DMS53 treated with DMSO at 0.1 percent for 48 hours (cell line): ENCODE data around the gene NSG1.

Source experiments
- DNase-seq: peaks from one replicate; lab custom pipeline; 2025; ENCODE audit not compliant: unreplicated experiment; lab: John Stamatoyannopoulos, UW

NSG1 gene

DNA sequence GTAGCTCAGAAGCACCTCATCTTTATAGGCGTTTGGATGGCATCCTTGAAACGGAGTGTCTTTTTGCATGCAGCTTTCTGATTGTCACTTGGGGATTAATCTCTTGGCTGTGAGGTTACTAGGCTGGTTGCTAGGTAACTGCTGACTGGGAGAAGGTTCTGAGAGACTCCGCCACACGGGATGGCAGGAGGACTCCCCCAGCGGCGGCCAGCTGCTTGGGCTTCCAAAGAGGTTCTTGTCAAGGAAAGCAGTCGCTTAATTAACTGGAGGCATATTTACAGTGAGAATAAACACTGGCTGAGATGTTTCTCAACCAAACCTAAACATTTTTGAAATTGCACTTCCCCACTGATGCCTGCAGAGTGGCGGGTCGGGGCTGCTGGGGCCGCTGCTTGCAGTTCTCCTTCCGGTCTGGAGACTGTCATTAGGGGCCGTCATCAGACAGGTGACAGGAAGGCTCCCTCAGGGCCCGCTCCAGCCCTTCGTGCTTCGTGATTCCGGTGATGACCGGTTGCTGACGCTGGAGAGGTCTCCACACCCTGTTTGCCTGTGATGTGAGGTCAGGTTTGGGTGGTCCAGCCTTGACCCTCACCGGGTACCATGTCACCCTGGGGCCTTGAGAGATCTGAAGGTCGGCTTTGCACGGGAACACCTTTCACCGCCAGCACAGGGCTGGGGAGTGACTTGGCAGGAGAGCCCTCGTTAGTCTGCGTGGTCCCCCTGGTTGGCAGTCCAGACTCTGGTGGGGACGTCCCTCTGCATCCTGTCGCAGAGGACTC, 9.1 kb downstream of the NSG1 start:
- peak; percentile 72 for DNase-seq

DNA sequence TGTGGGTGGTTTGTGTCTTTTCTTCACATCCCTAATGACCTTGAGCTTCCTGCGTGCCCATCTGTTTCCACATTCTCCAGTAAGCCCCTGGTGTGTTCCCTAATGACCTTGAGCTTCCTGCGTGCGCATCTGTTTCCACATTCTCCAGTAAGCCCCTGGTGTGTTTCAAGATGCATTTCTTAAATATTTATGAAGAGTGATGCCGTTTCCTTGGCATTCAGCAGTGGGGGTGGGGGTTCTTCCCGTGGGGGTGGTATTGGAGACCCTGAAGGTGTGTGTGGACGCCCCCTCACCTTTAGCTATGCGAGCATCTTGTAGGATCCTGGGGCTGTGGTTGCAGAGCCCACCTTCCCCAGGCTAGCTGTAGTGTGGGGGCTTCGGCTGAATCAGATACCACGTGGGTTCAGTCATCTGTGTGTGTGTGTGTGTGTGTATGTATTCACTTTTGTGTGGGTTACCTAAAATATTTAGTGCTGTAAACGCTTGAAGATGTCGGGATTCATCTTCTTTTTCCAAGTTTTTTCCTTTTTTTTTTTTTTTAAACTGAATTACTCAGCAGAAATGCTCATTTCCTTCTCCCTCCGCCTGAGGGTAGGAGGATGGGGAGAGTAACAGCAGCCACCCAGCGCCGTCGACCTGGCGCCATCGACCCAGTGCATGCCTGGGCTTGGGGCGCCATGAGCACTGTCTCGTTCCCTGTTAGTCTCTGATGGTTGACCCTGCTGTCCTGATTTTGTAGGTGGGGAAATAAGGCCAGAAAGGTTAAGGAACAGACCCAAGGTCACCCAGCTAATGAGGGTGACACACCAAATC, 9.9 kb downstream of the NSG1 start:
- no peak for DNase-seq

DNA sequence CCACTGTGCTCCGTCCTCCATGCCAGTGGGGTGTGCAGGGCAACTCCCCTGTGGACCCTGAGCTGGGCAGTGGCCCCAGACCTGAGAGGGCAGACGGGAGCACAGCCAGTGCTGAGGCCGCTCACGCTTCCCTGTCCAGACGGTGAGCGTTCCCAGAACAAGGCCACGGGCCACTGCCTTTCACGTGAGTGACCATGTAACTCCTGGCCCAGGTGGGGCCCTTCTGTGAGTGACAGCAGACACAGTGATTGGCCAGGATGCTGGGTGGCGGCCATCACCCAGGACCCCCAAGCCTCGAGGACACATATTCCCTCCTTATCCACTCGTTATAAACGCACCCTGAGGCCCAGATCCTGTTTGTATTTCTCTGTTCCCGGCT, 10.5 kb downstream of the NSG1 start:
- no peak for DNase-seq

DNA sequence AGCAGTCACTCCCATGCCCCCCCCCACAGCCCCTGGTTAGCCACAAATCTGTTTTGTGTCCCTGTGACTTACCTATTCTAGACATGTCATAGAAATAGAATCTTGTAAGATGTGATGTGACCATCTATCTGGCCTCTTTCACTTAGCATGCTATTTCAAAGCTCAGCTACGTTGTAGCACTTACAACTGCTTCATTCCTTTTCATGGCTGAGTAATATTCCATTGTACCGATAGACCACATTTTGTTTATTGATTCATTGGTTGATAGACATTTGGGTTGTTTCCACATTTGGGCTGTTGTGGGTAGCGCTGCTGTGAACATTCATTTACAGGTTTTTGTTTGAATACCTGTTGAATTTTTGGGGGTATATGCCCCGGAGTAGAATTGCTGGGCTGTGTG, 11.5 kb downstream of the NSG1 start:
- no peak for DNase-seq

DNA sequence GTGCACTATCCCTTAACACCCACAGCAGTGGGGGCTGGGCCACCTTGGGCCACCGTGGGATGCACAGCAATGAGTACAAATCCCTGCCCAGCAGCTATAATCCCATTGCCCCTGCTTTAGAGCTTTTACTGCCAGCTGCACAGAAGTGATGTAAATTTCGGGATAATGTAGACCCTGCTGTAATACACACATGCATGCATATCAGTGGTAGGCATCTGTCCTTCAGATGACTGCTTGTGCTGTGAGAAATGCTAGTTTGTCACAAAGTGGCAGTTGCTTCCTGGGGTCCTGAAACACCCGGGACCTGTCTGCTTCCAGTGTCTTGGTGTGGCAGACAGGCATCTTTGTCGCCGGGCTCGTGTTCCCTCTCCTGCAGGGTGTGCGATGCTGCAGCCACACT, 14.1 kb downstream of the NSG1 start:
- DNase-seq = no peak

DNA sequence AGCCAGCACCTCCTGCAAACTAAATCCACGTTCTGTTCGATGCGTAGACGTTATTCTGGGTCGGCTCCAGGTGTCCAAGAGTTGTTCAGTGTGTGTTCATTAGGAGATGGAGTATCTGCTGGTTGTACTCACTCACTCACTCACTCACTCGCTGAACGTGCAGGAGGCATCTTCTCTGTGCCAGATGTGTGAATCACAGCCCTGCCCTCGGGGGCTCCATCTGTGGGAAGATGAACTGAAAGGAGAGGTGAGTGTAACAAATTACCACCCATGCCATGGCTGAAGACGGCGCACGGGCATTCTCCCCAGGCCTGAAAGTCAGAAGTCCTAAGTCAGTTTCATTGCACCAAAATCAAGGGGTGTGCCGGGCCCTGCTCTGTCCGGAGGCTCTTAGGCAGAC, 16.1 kb downstream of the NSG1 start:
- DNase-seq = no peak

DNA sequence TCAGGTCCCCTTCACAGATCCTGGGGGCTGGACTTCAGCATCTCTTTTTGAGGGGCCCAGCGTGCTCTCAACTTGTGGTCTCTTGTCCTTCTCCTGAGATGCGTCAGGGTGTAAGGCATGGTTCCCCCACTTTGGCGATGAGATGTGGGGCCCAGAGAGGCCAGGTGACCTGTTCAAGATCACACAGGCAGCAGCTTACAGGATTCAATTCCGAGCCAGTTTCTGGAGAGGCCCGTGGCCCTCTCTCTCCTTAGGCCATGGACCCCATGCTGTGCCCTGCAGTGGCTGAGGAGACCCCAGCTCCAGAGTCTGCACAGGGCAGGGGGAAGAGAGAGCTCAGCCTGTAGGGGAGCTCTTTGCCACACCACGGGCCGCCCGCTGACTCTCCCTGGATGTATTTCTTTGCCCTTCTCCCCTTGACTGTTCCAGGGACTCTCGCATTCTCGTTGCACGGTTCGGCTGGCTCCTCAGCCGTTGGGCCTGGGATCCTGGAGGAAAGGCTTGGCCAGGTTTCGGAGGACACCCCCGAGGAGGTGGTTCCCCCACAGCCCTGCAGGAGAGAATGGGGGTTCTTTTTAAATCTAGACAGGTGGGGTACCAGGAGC, 18.6 kb downstream of the NSG1 start:
- DNase-seq = no peak

DNA sequence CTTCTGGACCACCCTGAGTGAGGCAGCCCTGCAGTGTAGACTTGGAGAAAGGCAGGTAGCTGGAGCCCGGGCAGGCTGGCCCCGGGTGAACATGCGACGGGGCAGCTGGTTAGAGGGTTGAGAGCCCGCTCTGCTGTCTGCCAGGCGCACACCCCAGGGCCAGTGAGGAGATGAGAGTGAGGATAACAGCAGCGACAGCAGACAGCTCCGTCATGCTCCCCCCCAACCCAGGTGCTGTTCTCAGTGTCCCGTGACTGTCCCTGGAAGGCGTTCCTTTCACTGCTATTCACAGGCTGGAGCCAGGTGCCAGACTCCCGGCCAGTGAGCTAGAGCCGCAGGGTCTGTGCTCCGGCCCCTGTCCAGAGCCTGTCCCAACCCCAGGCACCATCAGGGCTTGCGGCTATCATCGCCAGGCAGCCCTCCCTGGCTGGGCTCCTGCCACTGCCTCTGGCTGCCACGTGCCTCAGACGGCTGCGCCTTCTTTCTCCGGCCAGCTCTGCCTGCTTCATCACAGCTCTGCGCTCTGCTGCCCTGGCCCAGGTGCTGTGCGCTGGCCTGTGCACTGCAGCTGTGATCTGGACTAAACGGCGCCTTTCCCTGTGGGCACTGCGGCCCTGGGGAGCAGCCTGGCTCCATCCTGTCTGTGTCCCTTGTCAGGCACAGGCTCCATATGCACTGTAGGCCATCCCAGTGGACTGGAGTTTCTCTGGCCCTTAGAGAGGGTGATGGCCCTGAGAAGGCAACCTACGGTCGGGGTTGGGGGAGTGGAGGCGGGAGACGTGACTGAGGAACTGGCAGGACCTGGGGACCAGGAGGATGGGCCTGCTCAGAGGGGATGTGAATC, 19.8 kb downstream of the NSG1 start:
- peak; percentile 48 for DNase-seq

DNA sequence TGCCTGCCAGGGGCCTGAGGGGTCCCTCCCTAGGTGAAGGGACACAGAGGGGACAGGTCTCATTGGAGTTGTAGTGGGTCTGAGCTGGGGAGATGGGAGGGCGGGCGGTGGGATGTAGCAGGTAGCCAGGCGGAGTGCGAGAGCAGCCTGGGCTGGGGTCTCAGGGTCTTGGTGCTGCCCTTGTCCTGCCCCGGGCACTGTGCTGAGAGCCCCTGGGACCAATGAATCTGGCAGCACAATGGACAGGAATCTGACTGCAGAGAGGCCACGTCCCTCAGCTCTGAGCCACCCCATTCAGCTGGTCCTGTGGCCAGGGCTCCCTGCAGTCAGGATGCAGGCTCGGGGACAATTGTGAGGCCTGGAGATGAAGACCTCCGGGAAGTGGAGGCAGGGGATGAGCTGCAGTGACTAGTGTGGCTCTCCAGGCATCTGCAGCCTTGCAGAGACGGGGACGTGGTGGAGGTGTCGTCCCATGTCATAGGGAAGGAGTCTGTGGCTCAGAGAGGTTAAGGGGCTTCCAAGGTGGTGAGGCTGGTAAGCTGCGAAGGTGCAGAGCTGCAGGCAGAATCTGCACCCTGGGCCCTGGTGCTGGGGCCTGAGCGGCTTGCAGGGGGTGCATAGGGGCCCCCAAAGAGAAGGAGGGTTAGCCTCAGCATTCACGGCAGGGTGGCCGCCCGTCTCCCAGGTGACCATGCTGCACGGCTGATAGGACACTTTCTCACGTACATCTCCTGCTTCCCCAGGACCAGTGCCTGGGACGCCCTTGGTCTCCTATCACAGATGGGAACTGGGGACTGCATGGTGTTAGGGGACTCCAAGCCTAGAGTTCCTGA, 20.6 kb downstream of the NSG1 start:
- no peak for DNase-seq

DNA sequence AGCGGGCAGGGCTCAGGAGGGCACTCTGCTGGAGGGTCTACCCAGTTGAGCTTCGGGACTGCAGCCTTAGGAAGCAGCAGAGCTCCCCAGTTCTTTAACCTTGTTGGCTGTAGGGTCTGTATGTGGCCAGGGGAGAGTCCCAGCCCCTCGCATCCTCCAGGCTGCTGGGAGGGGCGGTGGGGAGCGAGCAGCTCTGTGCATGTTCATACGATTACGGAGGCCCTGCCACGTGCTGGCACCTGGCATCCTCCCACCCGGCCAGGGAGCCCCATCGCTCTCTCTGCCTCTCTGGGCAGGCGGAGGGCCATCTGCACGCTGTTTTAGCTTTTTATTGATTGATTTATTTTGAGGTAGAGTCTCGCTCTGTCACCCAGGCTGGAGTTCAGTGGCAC, 21.2 kb downstream of the NSG1 start:
- no peak for DNase-seq

DNA sequence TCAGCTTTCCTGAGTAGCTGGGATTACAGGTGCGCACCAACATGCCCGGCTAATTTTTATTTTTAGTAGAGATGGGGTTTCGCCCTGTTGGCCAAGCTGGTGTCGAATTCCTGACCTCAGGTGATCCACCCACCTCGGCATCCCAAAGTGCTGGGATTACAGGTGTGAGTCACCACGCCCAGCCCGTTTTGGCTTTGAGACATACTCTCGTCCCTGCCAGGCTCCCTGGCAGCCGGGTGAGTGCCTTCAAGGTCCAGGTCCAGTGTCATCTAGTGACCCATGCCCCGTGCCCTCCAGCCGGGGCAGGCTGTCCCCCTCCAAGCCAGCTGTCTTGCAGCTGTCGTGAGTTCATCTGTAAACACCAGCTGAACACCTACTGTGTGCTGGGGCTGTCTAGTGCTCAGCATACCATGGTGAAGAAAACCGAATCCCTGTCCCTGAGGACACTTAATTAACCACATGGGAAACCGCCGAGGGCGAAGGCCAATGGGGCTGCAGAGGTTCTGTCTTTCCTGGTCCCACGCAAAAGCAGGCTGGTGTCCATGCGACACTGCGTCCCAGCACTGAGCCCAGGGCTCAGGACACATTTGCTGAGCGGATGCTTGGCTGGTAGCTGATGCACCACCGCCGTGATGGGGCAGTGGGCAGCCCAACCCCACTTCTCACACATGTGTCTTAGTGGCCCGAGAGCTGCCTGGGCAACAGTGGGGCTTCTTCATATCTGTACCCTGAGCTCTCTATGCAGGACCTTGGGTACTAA, 21.9 kb downstream of the NSG1 start:
- no peak for DNase-seq

DNA sequence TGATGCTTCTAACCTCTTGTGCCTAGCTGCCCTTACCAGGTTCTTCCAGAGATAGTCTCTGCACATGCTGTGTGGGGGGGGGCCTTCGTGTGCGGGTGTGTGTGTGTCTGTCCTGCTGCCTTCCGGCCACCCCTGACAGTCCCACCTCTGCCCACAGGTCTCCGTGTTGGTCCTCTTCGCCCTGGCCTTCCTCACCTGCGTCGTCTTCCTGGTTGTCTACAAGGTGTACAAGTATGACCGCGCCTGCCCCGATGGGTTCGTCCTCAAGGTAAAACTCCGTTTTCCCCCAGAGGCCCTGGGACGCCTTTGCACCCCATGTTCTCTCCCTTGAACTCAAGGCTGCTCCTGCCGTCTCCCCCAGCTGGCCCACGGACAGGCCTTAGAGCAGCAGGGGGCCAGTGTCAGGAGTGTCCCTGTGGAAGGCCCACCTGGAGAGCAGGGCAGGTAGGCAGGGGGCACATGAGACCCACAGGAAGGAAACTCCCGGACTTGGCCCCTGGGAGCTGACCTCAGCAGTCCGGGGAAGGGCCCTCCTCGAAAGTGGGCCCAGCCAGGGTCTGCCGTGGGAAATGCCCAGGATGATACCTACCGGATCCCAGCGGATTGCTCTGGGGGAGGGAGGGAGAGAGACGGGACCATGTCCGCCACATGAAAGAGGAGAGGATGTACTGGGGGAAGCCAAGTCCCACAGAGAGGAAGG, 22.7 kb downstream of the NSG1 start:
- no peak for DNase-seq

DNA sequence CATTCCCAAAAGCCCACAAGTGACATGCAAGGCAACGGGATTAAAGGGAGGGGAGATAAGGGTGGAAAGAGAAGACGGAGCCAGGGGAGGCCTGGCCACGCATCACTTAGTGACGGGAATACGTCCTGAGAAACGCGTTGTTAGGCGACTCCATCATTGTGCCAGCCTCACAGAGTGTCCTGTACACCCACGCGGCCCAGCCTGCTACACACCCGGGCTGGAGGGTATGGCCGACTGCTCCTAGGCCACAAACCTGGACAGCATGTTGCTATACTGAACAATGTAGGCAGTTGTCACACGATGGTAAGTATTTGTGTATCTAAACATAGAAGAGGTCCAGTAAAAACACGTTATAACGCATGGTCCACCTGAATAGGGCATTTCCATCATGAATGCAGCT, 23.4 kb downstream of the NSG1 start:
- DNase-seq = no peak

DNA sequence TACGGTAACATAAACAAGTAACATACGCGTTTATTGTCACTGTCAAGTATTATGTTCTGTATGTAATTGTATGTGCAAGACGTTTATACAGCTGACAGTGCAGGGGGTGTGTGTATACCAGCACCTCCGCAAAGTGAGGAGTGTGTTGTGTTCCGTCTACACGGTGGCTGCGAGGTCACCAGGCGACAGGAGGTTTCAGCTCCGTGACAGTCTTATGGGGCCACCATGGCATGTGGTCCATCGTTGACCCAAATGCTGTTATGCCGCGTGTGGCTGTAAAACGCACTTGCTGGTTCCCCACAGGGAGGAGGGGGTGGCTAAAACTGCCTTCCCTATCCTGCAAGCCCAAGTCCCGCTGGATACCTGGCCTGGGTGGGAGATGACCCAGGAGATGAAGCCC, 25.0 kb downstream of the NSG1 start:
- DNase-seq = no peak

DNA sequence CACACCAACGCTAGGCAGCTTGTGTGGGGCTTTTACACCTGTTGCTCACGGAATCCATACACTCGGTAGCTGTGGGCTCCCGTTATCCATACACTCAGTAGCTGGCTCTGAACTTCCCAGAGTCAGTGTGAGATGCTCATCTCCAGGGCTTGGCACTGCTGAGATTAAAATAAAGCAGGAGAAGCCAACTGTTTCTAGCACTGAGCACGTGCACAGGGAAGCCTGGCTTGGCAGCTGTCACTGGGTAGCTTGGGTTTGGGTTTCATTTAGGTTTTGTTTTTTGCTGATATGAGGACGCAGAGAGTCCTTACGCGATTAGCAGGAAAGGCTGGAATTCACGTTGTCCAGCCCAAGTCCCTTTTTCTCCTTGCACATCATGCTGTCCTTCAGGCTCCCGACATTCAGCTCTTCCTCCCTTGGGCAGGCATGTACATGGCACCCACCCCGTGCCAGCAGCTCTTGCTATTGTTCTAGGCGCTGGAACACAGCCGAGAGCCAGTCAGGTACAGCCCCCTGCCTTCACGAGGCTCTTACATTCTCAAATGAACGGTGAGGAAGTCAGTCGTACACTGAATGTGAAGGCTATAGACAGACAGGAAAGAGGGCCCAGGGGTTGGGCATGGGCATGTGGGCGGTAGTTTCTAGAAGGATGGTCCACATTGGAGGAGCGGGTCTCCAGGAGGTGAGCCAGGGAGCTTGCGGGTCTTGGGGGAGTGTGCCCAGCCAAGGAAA, 25.9 kb downstream of the NSG1 start:
- no peak for DNase-seq

DNA sequence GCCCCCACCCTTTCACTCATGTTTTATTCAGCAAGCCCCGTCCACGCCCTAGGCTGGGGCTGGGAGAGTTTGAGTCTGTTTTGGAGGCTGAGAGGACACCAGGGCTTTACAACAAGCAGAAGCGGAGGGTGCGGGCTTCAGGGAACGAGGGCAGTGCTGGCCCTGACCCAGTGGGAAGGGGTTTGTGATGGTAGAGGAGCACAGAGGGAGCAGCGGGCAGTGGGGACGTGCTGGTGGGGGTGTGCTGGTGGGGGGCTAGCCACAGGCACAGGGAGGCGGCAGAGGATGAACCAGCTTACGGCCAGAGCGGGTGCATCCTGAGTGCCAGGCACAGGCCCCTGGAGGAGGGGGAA, 26.4 kb downstream of the NSG1 start:
- DNase-seq = no peak

DNA sequence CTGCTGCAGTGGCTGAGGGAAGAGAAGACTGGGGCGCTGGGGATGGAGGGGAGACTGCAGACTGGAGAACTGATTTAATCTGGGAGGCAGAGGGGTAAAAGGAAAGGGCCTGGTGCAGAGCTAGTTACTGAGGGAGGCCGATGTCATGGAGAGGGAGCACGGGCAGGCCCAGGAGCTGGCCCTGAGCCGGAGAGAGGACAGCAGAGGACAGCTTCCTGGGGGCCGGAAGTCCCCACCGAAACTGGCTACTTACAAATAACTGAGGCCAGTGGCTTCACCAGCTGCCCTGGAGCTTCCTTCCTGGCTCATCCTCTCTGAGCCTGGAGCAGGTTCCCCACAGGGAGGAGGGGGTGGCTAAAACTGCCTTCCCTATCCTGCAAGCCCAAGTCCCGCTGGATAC, 26.9 kb downstream of the NSG1 start:
- DNase-seq = no peak

DNA sequence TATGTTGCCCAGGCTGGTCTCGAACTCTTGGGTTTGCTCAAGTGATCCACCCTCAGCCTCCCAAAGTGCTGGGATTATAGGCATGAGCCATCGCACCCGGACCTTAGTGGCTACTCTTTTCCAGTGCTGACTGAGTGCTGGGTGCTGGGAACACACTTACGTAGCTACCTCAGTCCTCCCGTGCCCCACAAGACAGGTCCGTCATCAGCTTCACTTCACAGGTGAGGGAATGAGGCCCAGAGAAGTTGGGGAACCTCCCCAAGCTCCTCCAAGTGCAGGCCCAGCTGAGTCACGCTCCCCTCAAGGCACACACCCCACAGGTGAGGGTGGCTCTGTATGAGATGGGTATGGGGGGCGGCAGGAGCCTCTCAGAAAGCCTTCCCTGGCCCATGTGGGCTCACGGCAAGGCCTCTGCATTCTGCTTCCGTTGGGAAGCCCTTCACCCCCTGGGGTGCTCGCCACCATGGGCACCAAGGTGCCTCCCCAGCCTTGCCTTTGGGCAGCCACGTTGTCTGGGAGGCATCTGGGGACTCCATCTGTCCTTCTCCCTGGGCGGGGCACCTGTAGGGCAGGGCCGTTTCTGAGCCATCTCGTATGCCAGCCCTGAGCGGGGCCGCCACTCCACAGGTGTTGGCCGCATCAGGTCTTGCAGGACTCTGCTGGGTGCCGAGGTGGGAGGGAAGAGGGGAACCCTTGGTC, 28.4 kb downstream of the NSG1 start:
- DNase-seq = no peak
